ENCODE results near the gene SIAH3. TPM values are rescaled to one million over a fixed set of nuclear protein-coding genes. Genes with fewer than 3 reads are reported as not detected.

Gene SIAH3
- total and polyA plus RNA-seq, 2 experiments from 2014 or later, result 0.13 to 0.17 TPM

- ATAC-seq, result no peak
- peak overlapping the region; percentile 63; the same call in 1 of the 2 replicates for H2AFZ ChIP-seq
- H3K27me3 ChIP-seq (ENCODE audit: insufficient read depth), result no peaks in the 10 kb centered on the region
- Mint-ChIP-seq H3K4me3 (no peak overlapping the region; the same call in 2 of the 3 replicates), H3K4me1 (peaks cover 19% of the 10 kb centered on the region), H3K36me3 (ENCODE audit: low read depth) (no peaks in the 10 kb centered on the region), H3K9me3 (no peaks in the 10 kb centered on the region; the same call in 2 of the 3 replicates), H3K27me3 (ENCODE audit: insufficient read depth, low read depth, poor library complexity) (peaks cover 6% of the 10 kb centered on the region), H3K27ac (no peak overlapping the region)
- H3F3A ChIP-seq (replicated peaks; ENCODE audit: low read depth), result no peaks in the 10 kb centered on the region
- H3K27ac ChIP-seq (ENCODE audit: low read depth), result no peak overlapping the region
- H3K4me3 ChIP-seq, result no peak overlapping the region
- no peaks in the 10 kb centered on the region; the same call in 1 of the 2 replicates for H3K9me2 ChIP-seq (ENCODE audit: insufficient read depth)
- peaks cover 5% of the 10 kb centered on the region; the same call in 1 of the 2 replicates for H3K4me1 ChIP-seq (ENCODE audit: insufficient read depth)
- H3K4me2 ChIP-seq, result no peak overlapping the region
- H3K36me3 ChIP-seq (ENCODE audit: insufficient read depth), result no peaks in the 10 kb centered on the region
- H3K79me2 ChIP-seq (replicated peaks; ENCODE audit: insufficient read depth), result no peaks in the 10 kb centered on the region
- TF ChIP-seq JUNB (IDR thresholded peaks at IDR 0.05; ENCODE audit: unreplicated experiment) (no peak), CTCF (conservative IDR thresholded peaks at IDR 0.05; ENCODE audit: low read depth in 2 of 2) (no peak), POLR2AphosphoS5 (IDR thresholded peaks at IDR 0.05; ENCODE audit: low read depth) (no peak), EZH2phosphoT487 (IDR thresholded peaks at IDR 0.05; ENCODE audit: unreplicated experiment) (no peak), CREB1 (CRISPR knock-in tag; IDR thresholded peaks at IDR 0.05; ENCODE audit: low read depth) (no peak), REST (IDR thresholded peaks at IDR 0.05; ENCODE audit: unreplicated experiment) (no peak), NANOG (IDR thresholded peaks at IDR 0.05; ENCODE audit: borderline replicate concordance) (no peak), ETS1 (IDR thresholded peaks at IDR 0.05) (no peak), ZNF331 (CRISPR knock-in tag; IDR thresholded peaks at IDR 0.05; ENCODE audit: low read depth) (no peak), EZH2 (IDR thresholded peaks at IDR 0.05; ENCODE audit: low read depth, unreplicated experiment) (no peak), ZNF462 (CRISPR knock-in tag; IDR thresholded peaks at IDR 0.05) (no peak), STAT1 (IDR thresholded peaks at IDR 0.05; ENCODE audit: unreplicated experiment) (no peak), ZNF114 (CRISPR knock-in tag; IDR thresholded peaks at IDR 0.05) (no peak)
- no peak for DNase-seq (ENCODE audit: low spot score)
- no peaks in the 10 kb centered on the region for H4K20me1 ChIP-seq (replicated peaks; ENCODE audit: insufficient read depth)
Measured at GRCh38 chr13:45889590-45890243, 38.2 kb upstream of the SIAH3 start.

Data from GM23338 (cell line).